Right lobe of liver (tissue), 4 donors: Measurements from ENCODE around the gene RTP3.

Source experiments
- CTCF ChIP-seq, 4 donors: fragments of 200-600 bp in 3 of 4; fragments of 450-650 bp in 1 of 4; IDR thresholded peaks; one replicate each; pipeline versions ENCODE4 v1.5.1 to v1.8.0; 2016 to 2022; ENCODE audit warnings: antibody characterized with exemption in 4 of 4, mild to moderate bottlenecking in 2 of 4
- POLR2A ChIP-seq: fragments of 450-650 bp; IDR thresholded peaks from one replicate; pipeline ENCODE4 v1.6.1; 2017; ENCODE audit warnings: antibody characterized with exemption, mild to moderate bottlenecking
- donor health status: DM: no; HTN: no; CAD: no.
- donor health status: DM: no; HTN: no; CAD: no.
- donor health status: DM: no; HTN: yes; CAD: no.

- TF ChIP-seq POLR2A, result no peak
- no peak for TF ChIP-seq CTCF (IDR thresholded peaks at IDR 0.05)
Observed at GRCh38 chr3:46539443-46540005, 41.7 kb downstream of the RTP3 start.
